Measurements from ENCODE around the gene DNM3. TPM values are rescaled to one million over a fixed set of nuclear protein-coding genes. Genes with fewer than 3 reads are reported as not detected.

Gene DNM3
- total RNA-seq, 1 experiment from 2014 or later: 2.7 TPM

DNA sequence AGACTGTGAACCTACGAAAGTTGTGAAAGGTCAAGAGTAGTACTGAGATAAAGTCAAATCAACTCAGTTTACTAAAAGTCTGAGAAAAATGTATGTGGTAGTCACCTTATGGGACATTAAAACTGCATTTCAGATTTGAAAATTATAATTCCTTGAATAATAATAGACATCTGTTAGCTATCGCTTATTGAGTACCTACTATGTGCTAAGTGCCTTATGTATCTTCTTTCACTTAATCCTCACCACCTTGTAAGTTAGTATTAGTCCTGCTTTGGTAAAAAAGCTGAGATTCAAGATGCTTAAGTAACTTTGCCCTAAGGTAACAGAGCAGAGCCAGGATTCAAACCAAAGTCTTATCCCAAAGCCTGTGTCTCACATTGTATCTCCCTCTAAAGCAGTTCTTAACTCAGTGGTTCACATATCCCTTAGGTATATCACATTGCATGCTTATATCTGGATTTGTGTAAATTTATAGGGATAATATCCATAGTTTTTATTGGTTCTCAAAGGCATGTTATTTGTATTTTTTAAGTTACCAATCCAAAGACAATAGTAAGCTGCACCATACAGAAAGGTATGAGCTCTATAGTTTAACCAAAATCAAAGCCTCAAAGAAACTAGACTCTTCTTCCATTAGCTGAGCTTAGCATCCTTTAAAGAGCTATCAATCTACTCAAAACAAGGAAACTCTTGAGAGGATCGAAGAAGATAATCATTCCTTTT lies 601.7 kb downstream of the DNM3 start:
- Histone ChIP-seq H4K91ac (ENCODE audit: insufficient read length, low read depth, low read length) (no peak overlapping the region), H4K20me1 (ENCODE audit: control insufficient read depth, insufficient read depth, insufficient read length) (no peaks in the 10 kb centered on the region), H2BK12ac (ENCODE audit: insufficient read length, low read depth, low read length) (no peak overlapping the region), H3K27me3 (ENCODE audit: insufficient read depth, low read length) (no peaks in the 10 kb centered on the region), H2BK15ac (ENCODE audit: low read depth, low read length) (no peak overlapping the region), H4K5ac (ENCODE audit: insufficient read length, low read depth, low read length) (no peak overlapping the region), H3K14ac (ENCODE audit: insufficient read depth, low read length) (no peak overlapping the region), H3K79me2 (ENCODE audit: insufficient read depth, low read length) (no peaks in the 10 kb centered on the region), H2BK5ac (ENCODE audit: insufficient read length, low read length) (no peak overlapping the region), H2AFZ (ENCODE audit: low read length) (no peak overlapping the region), H3K4me2 (ENCODE audit: insufficient read depth, insufficient read length, low read length) (peak overlapping the region; percentile 32), H3K56ac (ENCODE audit: insufficient read length, low read depth, low read length) (no peak overlapping the region), H2BK120ac (ENCODE audit: low read depth, low read length, poor library complexity, severe bottlenecking) (no peak overlapping the region), H3K4ac (ENCODE audit: low read depth, low read length) (no peak overlapping the region), H4K8ac (replicated peaks; ENCODE audit: insufficient read length, low read depth, low read length) (no peak overlapping the region), H3K79me1 (ENCODE audit: insufficient read depth, low read depth, low read length, poor library complexity, severe bottlenecking) (peaks cover 7% of the 10 kb centered on the region), H3K9me3 (ENCODE audit: control insufficient read depth, low read depth, low read length) (no peaks in the 10 kb centered on the region), H2AK5ac (ENCODE audit: insufficient read length, low read length) (no peak overlapping the region), H3T11ph (ENCODE audit: low read length) (no peak overlapping the region), H3K23ac (ENCODE audit: insufficient read length, low read depth, low read length) (no peak overlapping the region), H3K9ac (ENCODE audit: extremely low read depth, insufficient read length, low read length) (peak overlapping the region; percentile 66), H3K23me2 (ENCODE audit: insufficient read length, low read depth, low read length, poor library complexity, severe bottlenecking) (peaks cover 2% of the 10 kb centered on the region), H3K18ac (ENCODE audit: insufficient read length, low read depth, low read length) (no peak overlapping the region), H3K4me1 (ENCODE audit: insufficient read depth, low read length) (no peaks in the 10 kb centered on the region; the same call in 1 of the 2 replicates), H3K27ac (ENCODE audit: insufficient read length, low read depth, low read length) (no peak overlapping the region), H2BK20ac (ENCODE audit: low read depth, low read length, poor library complexity, severe bottlenecking) (no peak overlapping the region)
- DNase-seq: no peak
- Mint-ChIP-seq H3K4me3 (peak overlapping the region; percentile 82 to 91), H3K4me1 (peaks cover 12 to 14% of the 10 kb centered on the region in 2 experiments; a peak in 3 of 4 replicates), H3K27me3 (ENCODE audit: low read depth) (no peaks in the 10 kb centered on the region), H3K9me3 (no peaks in the 10 kb centered on the region), H3K27ac (peak overlapping the region in 2 of 3 experiments; percentile 76 to 80; a peak in 3 of 7 replicates), H3K36me3 (ENCODE audit: insufficient read depth in 1 of 3, low read depth in 3 of 3) (peaks cover 9 to 16% (median 14%) of the 10 kb centered on the region in 3 experiments; a peak in 5 of 7 replicates)
- WGBS (ENCODE audit: extremely low coverage, insufficient read length, low lambda C conversion rate): no CpG with 5 or more reads among the region's 3 CpGs
- TF ChIP-seq, protein P1, sequence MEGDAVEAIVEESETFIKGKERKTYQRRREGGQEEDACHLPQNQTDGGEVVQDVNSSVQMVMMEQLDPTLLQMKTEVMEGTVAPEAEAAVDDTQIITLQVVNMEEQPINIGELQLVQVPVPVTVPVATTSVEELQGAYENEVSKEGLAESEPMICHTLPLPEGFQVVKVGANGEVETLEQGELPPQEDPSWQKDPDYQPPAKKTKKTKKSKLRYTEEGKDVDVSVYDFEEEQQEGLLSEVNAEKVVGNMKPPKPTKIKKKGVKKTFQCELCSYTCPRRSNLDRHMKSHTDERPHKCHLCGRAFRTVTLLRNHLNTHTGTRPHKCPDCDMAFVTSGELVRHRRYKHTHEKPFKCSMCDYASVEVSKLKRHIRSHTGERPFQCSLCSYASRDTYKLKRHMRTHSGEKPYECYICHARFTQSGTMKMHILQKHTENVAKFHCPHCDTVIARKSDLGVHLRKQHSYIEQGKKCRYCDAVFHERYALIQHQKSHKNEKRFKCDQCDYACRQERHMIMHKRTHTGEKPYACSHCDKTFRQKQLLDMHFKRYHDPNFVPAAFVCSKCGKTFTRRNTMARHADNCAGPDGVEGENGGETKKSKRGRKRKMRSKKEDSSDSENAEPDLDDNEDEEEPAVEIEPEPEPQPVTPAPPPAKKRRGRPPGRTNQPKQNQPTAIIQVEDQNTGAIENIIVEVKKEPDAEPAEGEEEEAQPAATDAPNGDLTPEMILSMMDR (conservative IDR thresholded peaks at IDR 0.05): no peak
